WTC11 (cell line): Measurements from ENCODE around the gene ROBO2.

Source experiments
- CTCF ChIP-seq: fragments of 200-600 bp; IDR thresholded peaks from 2 replicates; pipeline ENCODE4 v1.8.0; 2022; ENCODE audit warnings: antibody characterized with exemption
- USF2 ChIP-seq: sonication (generic); formaldehyde crosslinking; IDR thresholded peaks from 2 replicates; pipeline ENCODE4 v1.8.1; 2023; ENCODE audit warnings: mild to moderate bottlenecking, missing genetic modification reagents, moderate library complexity

GRCh38 chr3:77464111-77464688, 424.3 kb downstream of the ROBO2 start:
- TF ChIP-seq USF2 (CRISPR knock-in tag) (no peak), CTCF (no peak)
